ENCODE results near the gene DCAF7. TPM values are rescaled to one million over a fixed set of nuclear protein-coding genes. Genes with fewer than 3 reads are reported as not detected.

Gene DCAF7
- polyA plus RNA-seq, 1 of the 3 experiments (the other 2 are of a cell fraction), result 63.5 TPM

- Histone ChIP-seq H3K9ac (no peak overlapping the region), H3K9me3 (no peaks in the 10 kb centered on the region), H3K4me1 (ENCODE audit: control insufficient read depth in 1 of 2, insufficient read depth in 2 of 2, low read depth in 1 of 2, low read length in 1 of 2) (peaks cover 0 to 33% of the 10 kb centered on the region in 2 experiments; a peak in 2 of 4 replicates), H3K27me3 (ENCODE audit: insufficient read depth) (no peaks in the 10 kb centered on the region), H3K4me3 (ENCODE audit: low read depth in 2 of 2, low read length in 1 of 2) (no peak overlapping the region), H3F3A (replicated peaks; ENCODE audit: insufficient read depth) (peaks cover 18% of the 10 kb centered on the region), H3K36me3 (replicated peaks in 1 of 2; ENCODE audit: control insufficient read depth in 1 of 2, insufficient read depth in 2 of 2, low read length in 1 of 2) (no peaks in the 10 kb centered on the region), H3K9me2 (no peaks in the 10 kb centered on the region), H3K4me2 (no peak overlapping the region), H3K79me2 (ENCODE audit: insufficient read depth) (peaks cover 25% of the 10 kb centered on the region), H3K27ac (ENCODE audit: low read depth in 2 of 2, low read length in 1 of 2) (no peak overlapping the region), H4K20me1 (ENCODE audit: insufficient read depth) (peaks cover 3% of the 10 kb centered on the region; the same call in 1 of the 2 replicates), H2AFZ (ENCODE audit: low read depth) (no peak overlapping the region)
- no peak for DNase-seq
- POLR2A ChIA-PET, result interaction anchor here (0.6 to 1.6 kb wide), 3 partner anchors 31 to 1472 kb away, joined by 3 read pairs; no protein-coding TSS in a partner anchor
- 85% methylated on average over 9 of the region's 9 CpGs for WGBS (ENCODE audit: low lambda C conversion rate)
- no peak for TF ChIP-seq MAX (IDR thresholded peaks at IDR 0.05; ENCODE audit: low read depth)
- TF ChIP-seq FOXJ3 (CRISPR knock-in tag; IDR thresholded peaks at IDR 0.05), result no peak
- TF ChIP-seq SMC3 (IDR thresholded peaks at IDR 0.05; ENCODE audit: low read depth, low read length), result no peak
- TF ChIP-seq ZBTB33 (IDR thresholded peaks at IDR 0.05; ENCODE audit: borderline replicate concordance, low read depth), result no peak
- TF ChIP-seq MXI1 (IDR thresholded peaks at IDR 0.05; ENCODE audit: low read depth, low read length), result no peak
- TF ChIP-seq FOXM1 (IDR thresholded peaks at IDR 0.05; ENCODE audit: low read depth), result no peak
- CTCF ChIA-PET, result interaction anchor here (0.8 to 4.5 kb wide), 8 partner anchors 8 to 121 kb away, joined by 3 to 28 read pairs (median 4); no protein-coding TSS in a partner anchor
Measured at GRCh38 chr17:63546308-63547082, 3.8 kb upstream of the DCAF7 start.

GRCh38 chr17:63547083-63547523 lies 3.2 kb upstream of the DCAF7 start:
- no peak for DNase-seq
- ChIA-PET POLR2A (no interaction called here), CTCF (interaction anchor here (1.9 kb wide), 1 partner anchor 121 kb away, joined by 12 read pairs; no protein-coding TSS in a partner anchor)
- Histone ChIP-seq H3K9me3 (no peaks in the 10 kb centered on the region), H3F3A (replicated peaks; ENCODE audit: insufficient read depth) (peaks cover 18% of the 10 kb centered on the region), H3K27ac (ENCODE audit: low read depth in 2 of 2, low read length in 1 of 2) (no peak overlapping the region), H3K9ac (no peak overlapping the region), H4K20me1 (ENCODE audit: insufficient read depth) (peaks cover 7% of the 10 kb centered on the region), H3K79me2 (ENCODE audit: insufficient read depth) (peaks cover 31% of the 10 kb centered on the region), H3K36me3 (replicated peaks in 1 of 2; ENCODE audit: control insufficient read depth in 1 of 2, insufficient read depth in 2 of 2, low read length in 1 of 2) (no peaks in the 10 kb centered on the region), H3K4me1 (ENCODE audit: control insufficient read depth in 1 of 2, insufficient read depth in 2 of 2, low read depth in 1 of 2, low read length in 1 of 2) (peaks cover 0 to 34% of the 10 kb centered on the region in 2 experiments; a peak in 3 of 4 replicates), H3K9me2 (no peaks in the 10 kb centered on the region), H3K4me3 (ENCODE audit: low read depth in 2 of 2, low read length in 1 of 2) (no peak overlapping the region), H2AFZ (ENCODE audit: low read depth) (no peak overlapping the region), H3K27me3 (ENCODE audit: insufficient read depth) (no peaks in the 10 kb centered on the region), H3K4me2 (no peak overlapping the region)
- no peak for TF ChIP-seq EP300 (IDR thresholded peaks at IDR 0.05; ENCODE audit: borderline replicate concordance in 1 of 2, low read depth in 1 of 2, low read length in 1 of 2)
- no peak for TF ChIP-seq YY1 (IDR thresholded peaks at IDR 0.05; ENCODE audit: low read depth)
- TF ChIP-seq FOSL2 (IDR thresholded peaks at IDR 0.05; ENCODE audit: borderline replicate concordance, low read depth), result no peak
- TF ChIP-seq RCOR1 (IDR thresholded peaks at IDR 0.05; ENCODE audit: low read length), result no peak
- TF ChIP-seq GABPA (IDR thresholded peaks at IDR 0.05; ENCODE audit: low read depth), result no peak
- TF ChIP-seq NFIC (IDR thresholded peaks at IDR 0.05; ENCODE audit: borderline replicate concordance), result no peak
- TF ChIP-seq ELF1 (IDR thresholded peaks at IDR 0.05), result no peak
- TF ChIP-seq MEF2A (IDR thresholded peaks at IDR 0.05; ENCODE audit: borderline replicate concordance, low read depth), result no peak
- no peak for TF ChIP-seq MAX (IDR thresholded peaks at IDR 0.05; ENCODE audit: low read depth)
- no peak for TF ChIP-seq RXRA (IDR thresholded peaks at IDR 0.05; ENCODE audit: borderline replicate concordance, low read depth)
- TF ChIP-seq ZBTB33 (IDR thresholded peaks at IDR 0.05; ENCODE audit: borderline replicate concordance, low read depth), result no peak
- 70% methylated on average over 5 of the region's 5 CpGs for WGBS (ENCODE audit: low lambda C conversion rate)

Measured in SK-N-SH (cell line).